ENCODE data around the gene RERE.

RERE gene

GRCh38 chr1:8312235-8313218 is 504.9 kb downstream of the RERE start:
- ATAC-seq = no peak

- no peak for ATAC-seq
Measured at GRCh38 chr1:8311068-8311718, 506.2 kb downstream of the RERE start.

GRCh38 chr1:8307628-8308027 is 509.8 kb downstream of the RERE start:
- ATAC-seq = no peak

- ATAC-seq = no peak
Measured at GRCh38 chr1:8303876-8304275, 513.6 kb downstream of the RERE start.

- no peak for ATAC-seq
Measured at GRCh38 chr1:8303141-8303540, 514.3 kb downstream of the RERE start.
